Pancreas (tissue), 10 donors: Measurements from ENCODE around the gene TIAL1. TPM values are rescaled to one million over a fixed set of nuclear protein-coding genes. Genes with fewer than 3 reads are reported as not detected.

ENCODE experiments used
- ATAC-seq, 4 donors: fragments of 200-7000 bp; cut with Tn5 transposase; one replicate each; pipeline versions ENCODE4 v1.8.0 to v1.9.1; 2020; ENCODE audit warnings: mild to moderate bottlenecking in 4 of 4, moderate library complexity in 4 of 4
- DNase-seq, 6 donors: peaks; one replicate each; pipeline ENCODE4 v3.0.0-alpha.2; 2020
- FAIRE-seq: peaks from 2 replicates; lab custom pipeline; 2012; peaks lifted over from hg19 to GRCh38; lab: Jason Lieb, UNC
- H3K27ac ChIP-seq, 4 donors: fragments of 200-600 bp; sonication (generic); 1 replicate in 3 of 4; 2 replicates in 1 of 4; pipeline versions ENCODE4 v1.5.0 to v1.8.0; 2020
- H3K27me3 ChIP-seq, 4 donors: fragments of 200-600 bp; one replicate each; pipeline ENCODE4 v1.8.0; 2021
- H3K36me3 ChIP-seq, 3 donors: fragments of 200-600 bp; sonication (generic) in 1 of 3; one replicate each; pipeline versions ENCODE4 v1.5.0 to v1.8.0; 2020 to 2021
- H3K4me1 ChIP-seq, 3 donors: fragments of 200-600 bp; one replicate each; pipeline ENCODE4 v1.8.0; 2021
- H3K4me3 ChIP-seq, 4 donors: fragments of 200-600 bp; sonication (generic) in 2 of 4; one replicate each; pipeline versions ENCODE4 v1.5.0 to v1.8.0; 2020 to 2021
- H3K9me3 ChIP-seq, 4 donors: fragments of 200-600 bp; one replicate each; pipeline ENCODE4 v1.8.0; 2021
- CTCF ChIP-seq, 4 donors: fragments of 200-600 bp; sonication (generic) in 3 of 4; IDR thresholded peaks; one replicate each; pipeline versions ENCODE4 v1.5.0 to v1.8.0; 2021; ENCODE audit warnings: antibody characterized with exemption in 4 of 4
- WGBS, 2 donors: extraction: QIAGEN DNeasy Blood & Tissue Kit; methylation state at CpG; one replicate each; pipeline ENCODE4 v1.1.7; 2013; 5-methylcytosine and 5-hydroxymethylcytosine counted together
- intact Hi-C, 3 donors: fragments of 100-400 bp; cut with DNase I; formaldehyde crosslinking; loops; one replicate each; pipeline versions ENCODE4 v1.11.1 to v1.14.2; 2022
- polyA plus RNA-seq, 2 donors: library from polyadenylated mRNA; stranded (reverse); fragments of 200-250 nt; gene quantifications; one replicate each; pipeline ENCODE4 v1.2.3, GENCODE V29; 2013
- total RNA-seq, 6 donors: library from RNA; stranded (reverse); fragmentation: NEBNext Ultra II Directional in 4 of 6; extraction: Animal tissue kit (Norgen Biotek cat#: 25700) in 4 of 6; gene quantifications; one replicate each; pipeline versions ENCODE4 v1.2.1 to v1.2.4, GENCODE V29; 2021 to 2023
- donor health status: healthy with polysubstance abuse.
- donor health status: DM: no; HTN: no; CAD: no; lungs with moderate emphysema.
- donor health status: DM: no; HTN: no; CAD: no.
- donor health status: control.
- donor health status: control.
- donor health status: Bipolar disorder and iron deficiency.
- donor health status: DM: yes; HTN: yes; CAD: no.
- donor health status: DM: no; HTN: no; CAD: no.
- donor health status: DM: no; HTN: no; CAD: no.
- donor health status: DM: yes; HTN: yes; CAD: no.

The TIAL1 gene
- total and polyA plus RNA-seq, 8 donors = 26.3 to 64.0 (median 45.9) TPM

DNA sequence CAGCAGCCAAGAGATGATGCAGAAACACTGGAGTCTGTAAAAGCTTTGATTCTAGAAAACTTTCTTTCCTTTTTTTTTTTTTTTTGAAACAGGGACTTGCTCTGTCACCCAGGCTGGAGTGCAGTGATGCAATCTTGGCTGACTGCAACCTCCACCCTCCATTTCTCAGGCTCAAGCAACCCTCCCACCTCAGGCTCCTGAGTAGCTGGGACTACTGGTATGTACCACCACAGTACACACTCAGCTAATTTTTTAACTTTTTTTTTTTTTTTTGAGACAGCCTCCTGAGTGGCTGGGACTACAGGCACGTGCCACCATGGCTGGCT is 37.4 kb upstream of the TIAL1 start:
- no peak for DNase-seq
- Histone ChIP-seq H3K36me3 (no peaks in the 10 kb centered on the region), H3K27me3 (no peaks in the 10 kb centered on the region), H3K9me3 (no peaks in the 10 kb centered on the region), H3K4me3 (no peak overlapping the region), H3K4me1 (no peaks in the 10 kb centered on the region), H3K27ac (no peak overlapping the region)
- FAIRE-seq = no peak
- peak in 3 of 4 donors; percentile 37 to 56 (median 40) for ATAC-seq
- WGBS, 2 donors = 71 to 77% methylated on average over 1 of the region's 1 CpG
- TF ChIP-seq CTCF (IDR thresholded peaks at IDR 0.05) = no peak
- intact Hi-C loops = no loop called here

- DNase-seq (no peak), FAIRE-seq (no peak), ATAC-seq (no peak)
- TF ChIP-seq CTCF (IDR thresholded peaks at IDR 0.05) = no peak
- 71 to 79% methylated on average over 3 of the region's 3 CpGs for WGBS, 2 donors
- Histone ChIP-seq H3K27ac (no peak overlapping the region), H3K27me3 (no peaks in the 10 kb centered on the region), H3K36me3 (no peaks in the 10 kb centered on the region), H3K4me3 (no peak overlapping the region), H3K4me1 (no peaks in the 10 kb centered on the region), H3K9me3 (no peaks in the 10 kb centered on the region)
- intact Hi-C loops = no loop called here
Measured at GRCh38 chr10:119633538-119634218, 36.9 kb upstream of the TIAL1 start.

DNA sequence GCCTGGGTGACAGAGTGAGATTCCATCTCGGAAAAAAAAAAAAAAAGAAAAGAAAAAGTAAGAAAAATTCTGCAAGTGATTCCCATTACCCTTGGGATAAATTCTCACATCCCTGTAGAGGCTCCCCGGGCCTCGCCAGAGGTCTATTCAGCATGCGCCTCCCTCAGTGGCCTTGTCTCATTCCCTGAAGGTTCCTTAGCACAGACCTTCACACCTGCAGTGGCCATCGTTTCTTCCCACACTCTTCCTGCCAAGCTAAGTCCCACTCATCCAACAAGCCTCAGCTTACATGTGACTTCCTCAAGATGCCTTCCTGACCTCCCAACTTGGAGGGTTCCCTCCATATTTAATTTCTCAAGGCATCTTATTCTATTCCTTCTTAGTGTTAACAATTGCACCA is 33.5 kb upstream of the TIAL1 start:
- no peak for TF ChIP-seq CTCF (IDR thresholded peaks at IDR 0.05)
- 45 to 46% methylated on average over 5 of the region's 5 CpGs for WGBS, 2 donors
- intact Hi-C loops = no loop called here
- H3K27ac ChIP-seq = no peak overlapping the region
- ATAC-seq (peak in 3 of 4 donors; percentile 19 to 79 (median 35)), DNase-seq (peak in 3 of 6 donors; percentile 25 to 36 (median 35)), FAIRE-seq (no peak)
- H3K9me3 ChIP-seq = no peaks in the 10 kb centered on the region
- H3K4me3 ChIP-seq = no peak overlapping the region
- H3K36me3 ChIP-seq = no peaks in the 10 kb centered on the region
- no peaks in the 10 kb centered on the region for H3K4me1 ChIP-seq
- no peaks in the 10 kb centered on the region for H3K27me3 ChIP-seq

DNA sequence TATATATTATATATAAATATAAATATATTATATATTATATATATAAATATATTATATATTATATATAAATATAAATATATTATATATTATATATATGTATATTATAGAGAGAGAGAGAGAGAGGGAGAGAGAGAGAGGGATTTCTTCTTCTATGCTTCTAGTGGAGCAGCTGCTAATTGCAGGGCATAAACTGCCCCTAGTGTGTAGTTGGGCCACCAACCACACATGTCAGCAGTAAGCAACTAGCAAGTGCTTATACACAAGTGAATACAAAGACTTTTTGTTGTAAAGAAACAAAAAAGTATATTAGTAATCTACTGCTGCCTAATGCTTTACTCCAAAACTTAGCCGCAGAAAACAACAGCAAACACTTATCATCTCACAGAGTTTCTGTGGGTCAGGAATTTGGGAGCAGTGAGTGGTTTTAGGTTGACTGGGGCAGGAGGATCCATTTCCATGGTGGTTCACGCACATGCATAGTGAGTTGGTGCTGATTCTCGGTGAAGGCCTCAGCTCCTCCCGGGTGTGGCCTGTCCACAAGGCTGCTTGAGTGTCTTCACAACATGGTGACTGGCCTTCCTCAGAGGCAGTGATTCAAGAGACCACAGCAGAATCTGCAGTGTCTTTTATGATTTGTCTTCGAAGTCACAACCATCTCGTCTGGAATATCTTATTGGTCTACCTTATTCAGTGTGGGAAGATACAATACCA is 29.0 kb upstream of the TIAL1 start:
- Histone ChIP-seq H3K4me1 (no peaks in the 10 kb centered on the region), H3K27me3 (no peaks in the 10 kb centered on the region), H3K36me3 (no peaks in the 10 kb centered on the region), H3K9me3 (no peaks in the 10 kb centered on the region), H3K4me3 (no peak overlapping the region), H3K27ac (no peak overlapping the region)
- WGBS, 2 donors = 92 to 95% methylated on average over 6 of the region's 6 CpGs
- TF ChIP-seq CTCF (IDR thresholded peaks at IDR 0.05) = no peak
- FAIRE-seq = peak; percentile 100
- no peak for DNase-seq
- ATAC-seq = no peak
- intact Hi-C loops = no loop called here

GRCh38 chr10:119621078-119621384 is 24.3 kb upstream of the TIAL1 start:
- ATAC-seq = no peak

More at GRCh38 chr10:119621078-119621384, 24.3 kb upstream of the TIAL1 start:
- no peak for DNase-seq
- FAIRE-seq = no peak
- WGBS, 2 donors = 65 to 69% methylated on average over 3 of the region's 3 CpGs
- no peak for TF ChIP-seq CTCF (IDR thresholded peaks at IDR 0.05)
- Histone ChIP-seq H3K27ac (no peak overlapping the region), H3K4me1 (no peaks in the 10 kb centered on the region), H3K27me3 (no peaks in the 10 kb centered on the region), H3K4me3 (no peak overlapping the region), H3K9me3 (no peaks in the 10 kb centered on the region), H3K36me3 (no peaks in the 10 kb centered on the region)
- intact Hi-C loops = no loop called here
